Endodermal cell (in vitro differentiated cells): ENCODE data around the gene MYH9. TPM values are rescaled to one million over a fixed set of nuclear protein-coding genes. Genes with fewer than 3 reads are reported as not detected.

Source experiments
- DNase-seq: peaks from one replicate; pipeline ENCODE4 v3.0.0-alpha.2; 2017
- H3K27ac ChIP-seq: 2 replicates; pipeline ENCODE4 v1.5.1; 2013; ENCODE audit warnings: mild to moderate bottlenecking, low read depth, low read length, moderate library complexity
- H3K27me3 ChIP-seq: 2 replicates; pipeline ENCODE4 v1.6.1; 2013; ENCODE audit warnings: mild to moderate bottlenecking, low read length, moderate library complexity; ENCODE audit not compliant: insufficient read depth, control insufficient read depth, poor library complexity, severe bottlenecking
- H3K36me3 ChIP-seq: 2 replicates; pipeline ENCODE4 v1.7.0; 2013; ENCODE audit warnings: mild to moderate bottlenecking, low read length, moderate library complexity; ENCODE audit not compliant: control insufficient read depth, insufficient read depth
- H3K4me1 ChIP-seq: one replicate; pipeline ENCODE4 v1.7.0; 2013; ENCODE audit warnings: low read length; ENCODE audit not compliant: control insufficient read depth, insufficient read depth
- H3K4me3 ChIP-seq: 2 replicates; pipeline ENCODE4 v1.5.1; 2013; ENCODE audit warnings: mild to moderate bottlenecking, low read length, moderate library complexity
- H3K9ac ChIP-seq: 2 replicates; pipeline ENCODE4 v1.6.1; 2013; ENCODE audit warnings: mild to moderate bottlenecking, low read length, moderate library complexity; ENCODE audit not compliant: poor library complexity, severe bottlenecking; ENCODE audit errors: extremely low read depth
- H3K9me3 ChIP-seq: 2 replicates; pipeline ENCODE4 v1.6.1; 2013; ENCODE audit warnings: mild to moderate bottlenecking, low read length, moderate library complexity; ENCODE audit not compliant: control insufficient read depth
- H3K27ac Mint-ChIP-seq: 2 replicates; pipeline ENCODE4 v1.8.0; 2020; ENCODE audit warnings: mixed read lengths
- H3K27me3 Mint-ChIP-seq: 2 replicates; pipeline ENCODE4 v1.8.0; 2021; ENCODE audit warnings: mild to moderate bottlenecking, mixed read lengths; ENCODE audit not compliant: insufficient read depth
- H3K36me3 Mint-ChIP-seq: 2 replicates; pipeline ENCODE4 v1.8.0; 2020; ENCODE audit warnings: low read depth, mixed read lengths
- H3K4me1 Mint-ChIP-seq: 2 replicates; pipeline ENCODE4 v1.8.0; 2020; ENCODE audit warnings: mixed read lengths
- H3K4me3 Mint-ChIP-seq: 2 replicates; pipeline ENCODE4 v1.8.0; 2020; ENCODE audit warnings: mild to moderate bottlenecking, moderate library complexity, mixed read lengths
- H3K9me3 Mint-ChIP-seq: 2 replicates; pipeline ENCODE4 v1.8.0; 2020; ENCODE audit warnings: mild to moderate bottlenecking, mixed read lengths
- WGBS, 2 experiments: methylation state at CpG; one replicate each; pipeline versions ENCODE4 v1.1.5 to v1.1.7; 2013; ENCODE audit warnings: missing lambda C conversion rate in 2 of 2, mixed read lengths in 1 of 2; ENCODE audit not compliant: insufficient coverage in 1 of 2, insufficient read length in 1 of 2; 5-methylcytosine and 5-hydroxymethylcytosine counted together
- total RNA-seq, 2 donors: library from RNA; stranded (reverse); fragmentation: NEBNext Ultra II Directional in 1 of 2; extraction: Animal tissue kit (Norgen Biotek cat#: 25700) in 1 of 2; gene quantifications; 2 replicates in 1 of 2; 3 replicates in 1 of 2; pipeline ENCODE4 v1.2.1, GENCODE V29; 2021
- TF ChIP-seq, protein P1 (sequence below): fragments of 200-600 bp; sonication (generic); conservative IDR thresholded peaks from 2 replicates; pipeline ENCODE4 v1.5.0; 2021; ENCODE audit warnings: antibody characterized with exemption, mild to moderate bottlenecking

The MYH9 gene
- total RNA-seq, 2 donors from 2014 or later = 270 to 288 TPM

DNA sequence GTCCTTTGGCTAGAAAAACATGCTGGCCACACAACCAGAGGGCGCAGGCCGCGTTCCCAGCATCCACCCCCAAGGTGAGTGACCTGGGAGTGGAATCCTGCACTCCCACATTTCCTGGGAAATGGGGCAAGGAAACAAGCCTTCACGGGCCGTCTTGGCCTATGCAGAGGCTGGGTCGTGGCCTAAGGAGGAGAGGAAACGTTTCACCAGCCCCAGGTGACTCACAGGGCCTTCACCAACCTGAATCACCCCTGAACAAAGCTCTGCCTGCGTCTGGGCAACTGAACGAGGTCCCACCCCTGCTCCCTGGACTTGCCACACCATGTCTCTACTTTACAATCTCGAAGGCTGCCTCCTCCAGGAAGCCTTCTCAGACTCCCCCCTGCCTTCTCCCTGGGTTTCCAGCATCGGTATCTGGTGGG is 13.2 kb downstream of the MYH9 start:
- H3K4me3 Mint-ChIP-seq = no peak overlapping the region
- Histone ChIP-seq H3K9ac (no peak overlapping the region), H3K4me3 (no peak overlapping the region), H3K27ac (no peak overlapping the region), H3K36me3 (peaks cover 58% of the 10 kb centered on the region), H3K27me3 (no peaks in the 10 kb centered on the region), H3K9me3 (no peaks in the 10 kb centered on the region), H3K4me1 (peaks cover 9% of the 10 kb centered on the region)
- WGBS, 2 experiments = 85 to 88% methylated on average over 7 to 11 of the region's 11 CpGs
- H3K36me3 Mint-ChIP-seq = peaks cover 44% of the 10 kb centered on the region
- peak; percentile 55 for DNase-seq
- H3K27me3 Mint-ChIP-seq = no peaks in the 10 kb centered on the region
- H3K9me3 Mint-ChIP-seq = no peaks in the 10 kb centered on the region
- TF ChIP-seq, protein P1, sequence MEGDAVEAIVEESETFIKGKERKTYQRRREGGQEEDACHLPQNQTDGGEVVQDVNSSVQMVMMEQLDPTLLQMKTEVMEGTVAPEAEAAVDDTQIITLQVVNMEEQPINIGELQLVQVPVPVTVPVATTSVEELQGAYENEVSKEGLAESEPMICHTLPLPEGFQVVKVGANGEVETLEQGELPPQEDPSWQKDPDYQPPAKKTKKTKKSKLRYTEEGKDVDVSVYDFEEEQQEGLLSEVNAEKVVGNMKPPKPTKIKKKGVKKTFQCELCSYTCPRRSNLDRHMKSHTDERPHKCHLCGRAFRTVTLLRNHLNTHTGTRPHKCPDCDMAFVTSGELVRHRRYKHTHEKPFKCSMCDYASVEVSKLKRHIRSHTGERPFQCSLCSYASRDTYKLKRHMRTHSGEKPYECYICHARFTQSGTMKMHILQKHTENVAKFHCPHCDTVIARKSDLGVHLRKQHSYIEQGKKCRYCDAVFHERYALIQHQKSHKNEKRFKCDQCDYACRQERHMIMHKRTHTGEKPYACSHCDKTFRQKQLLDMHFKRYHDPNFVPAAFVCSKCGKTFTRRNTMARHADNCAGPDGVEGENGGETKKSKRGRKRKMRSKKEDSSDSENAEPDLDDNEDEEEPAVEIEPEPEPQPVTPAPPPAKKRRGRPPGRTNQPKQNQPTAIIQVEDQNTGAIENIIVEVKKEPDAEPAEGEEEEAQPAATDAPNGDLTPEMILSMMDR = no peak
- H3K27ac Mint-ChIP-seq = peak overlapping the region; percentile 58
- peaks cover 26% of the 10 kb centered on the region for H3K4me1 Mint-ChIP-seq

DNA sequence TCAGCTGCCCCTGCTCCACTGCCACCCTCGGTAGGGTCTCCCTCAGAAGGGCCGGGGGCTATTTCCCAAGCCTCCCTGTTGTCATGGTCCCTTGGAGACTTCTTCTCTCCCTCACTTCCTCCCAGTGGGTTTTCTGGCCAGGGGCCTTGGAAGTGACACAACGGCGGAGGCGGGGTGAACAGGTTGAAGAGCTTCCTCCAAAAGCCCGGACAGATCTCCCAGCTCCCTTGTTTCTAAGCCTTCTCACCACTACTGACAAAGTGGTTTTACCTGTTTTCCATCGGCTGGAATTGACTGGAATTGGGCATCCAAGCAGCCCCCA is 14.5 kb downstream of the MYH9 start:
- Mint-ChIP-seq H3K4me3 (no peak overlapping the region), H3K27ac (peak overlapping the region; percentile 66), H3K36me3 (peaks cover 35% of the 10 kb centered on the region), H3K9me3 (no peaks in the 10 kb centered on the region), H3K27me3 (no peaks in the 10 kb centered on the region), H3K4me1 (peaks cover 38% of the 10 kb centered on the region)
- Histone ChIP-seq H3K9me3 (no peaks in the 10 kb centered on the region), H3K27me3 (no peaks in the 10 kb centered on the region), H3K4me1 (peaks cover 20% of the 10 kb centered on the region), H3K36me3 (peaks cover 55% of the 10 kb centered on the region), H3K4me3 (no peak overlapping the region), H3K27ac (no peak overlapping the region), H3K9ac (no peak overlapping the region)
- WGBS, 2 experiments = 85 to 90% methylated on average over 7 of the region's 7 CpGs
- TF ChIP-seq, protein P1 = no peak
- peak; percentile 63 for DNase-seq

- no peak for DNase-seq
- peaks cover 48% of the 10 kb centered on the region for H3K4me1 Mint-ChIP-seq
- Histone ChIP-seq H3K36me3 (peaks cover 53% of the 10 kb centered on the region), H3K9ac (no peak overlapping the region), H3K27ac (no peak overlapping the region), H3K4me1 (peaks cover 33% of the 10 kb centered on the region), H3K9me3 (no peaks in the 10 kb centered on the region), H3K4me3 (no peak overlapping the region), H3K27me3 (no peaks in the 10 kb centered on the region)
- no peaks in the 10 kb centered on the region for H3K27me3 Mint-ChIP-seq
- peaks cover 23% of the 10 kb centered on the region for H3K36me3 Mint-ChIP-seq
- TF ChIP-seq, protein P1 = no peak
- H3K27ac Mint-ChIP-seq = peak overlapping the region; percentile 28
- WGBS, 2 experiments = 100% methylated on average over 1 to 2 of the region's 2 CpGs
- H3K9me3 Mint-ChIP-seq = no peaks in the 10 kb centered on the region
- no peak overlapping the region for H3K4me3 Mint-ChIP-seq
Measured at GRCh38 chr22:36371920-36372319, 15.8 kb downstream of the MYH9 start.
